Endothelial cell of hepatic sinusoid (primary cell): ENCODE measurements around the gene BRCA1.
"Not testable (repeated sequence)": the region's sequence is repeated elsewhere in the genome, so short reads cannot be mapped to it uniquely, and the experiment has no call there.

ENCODE experiments used
- in situ Hi-C: cut with HindIII; loops from 2 replicates; pipeline ENCODE4 v1.10.0; 2017; ENCODE audit warnings: low sequenced_read_pairs

BRCA1 gene

DNA sequence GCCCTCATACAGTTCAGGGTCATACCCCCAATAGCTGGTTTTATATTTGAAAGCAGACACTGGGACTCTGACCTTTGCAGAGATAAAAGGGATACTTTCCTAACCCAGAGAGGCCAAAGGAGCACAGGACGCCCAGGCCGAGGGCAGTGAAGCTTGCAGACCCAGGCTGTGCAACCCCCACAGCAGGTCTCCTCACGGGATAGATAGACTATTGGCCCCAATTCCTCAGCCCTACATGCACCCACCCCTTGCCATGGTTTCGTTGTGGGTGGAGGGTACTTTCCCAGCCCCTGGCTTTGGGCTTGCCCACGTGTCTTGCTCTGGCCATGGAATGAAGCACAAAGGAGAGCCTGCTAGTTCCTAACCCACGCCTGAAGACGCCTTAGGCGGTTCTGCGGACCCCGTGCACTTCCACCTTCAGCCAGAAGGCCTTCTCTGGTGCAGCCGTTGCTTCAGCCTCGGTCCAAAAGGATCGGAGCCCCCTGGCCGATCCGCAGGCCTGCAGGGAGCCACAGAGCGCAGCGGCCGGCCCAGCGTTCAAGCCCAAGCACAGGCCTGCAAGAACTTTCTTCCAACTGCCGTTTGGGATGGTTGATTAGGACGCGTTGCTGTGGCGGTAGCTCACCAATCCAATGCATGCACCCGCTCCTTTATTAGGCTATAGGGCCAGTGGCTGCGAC is 9.8 kb upstream of the BRCA1 start:
- in situ Hi-C loops = no loop called here

DNA sequence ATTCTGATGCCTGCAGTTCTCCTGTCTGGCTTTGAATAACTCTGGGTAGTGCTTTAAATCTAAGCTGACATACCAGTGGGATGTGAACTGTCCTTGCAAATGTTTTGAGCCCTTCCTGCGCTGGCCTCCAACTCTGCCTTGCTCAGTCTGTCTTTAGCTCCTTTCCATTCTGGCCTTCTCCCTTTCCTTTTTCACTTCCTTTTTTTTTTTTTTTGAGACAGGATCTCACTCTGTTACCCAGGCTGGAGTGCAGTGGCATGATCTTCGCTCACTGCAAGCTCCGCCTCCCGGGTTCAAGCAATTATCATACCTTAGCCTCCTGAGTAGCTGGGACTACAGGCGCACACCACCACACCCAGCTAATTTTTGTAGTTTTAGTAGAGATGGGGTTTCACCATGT is 8.3 kb upstream of the BRCA1 start:
- in situ Hi-C loops = not testable (repeated sequence)

DNA sequence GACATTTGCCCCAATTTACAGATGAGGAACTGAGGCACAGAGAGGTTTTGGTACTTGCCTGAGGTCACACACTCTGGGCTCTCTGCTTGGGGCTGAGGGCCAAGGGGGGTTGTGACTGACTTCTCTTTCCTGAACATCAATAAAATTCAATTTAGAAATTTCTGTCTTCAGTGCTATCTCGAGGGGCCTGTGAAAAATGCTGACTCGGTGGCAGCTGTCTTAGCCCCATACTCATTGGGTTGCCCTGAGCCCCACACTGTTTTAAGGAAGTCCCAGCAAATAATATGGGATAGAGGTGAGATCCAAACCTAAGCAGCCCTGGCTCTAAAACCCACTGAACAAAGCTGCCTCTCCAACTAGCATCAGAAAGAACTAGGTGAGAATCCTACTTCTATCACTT is 7.0 kb upstream of the BRCA1 start:
- in situ Hi-C loops = no loop called here

DNA sequence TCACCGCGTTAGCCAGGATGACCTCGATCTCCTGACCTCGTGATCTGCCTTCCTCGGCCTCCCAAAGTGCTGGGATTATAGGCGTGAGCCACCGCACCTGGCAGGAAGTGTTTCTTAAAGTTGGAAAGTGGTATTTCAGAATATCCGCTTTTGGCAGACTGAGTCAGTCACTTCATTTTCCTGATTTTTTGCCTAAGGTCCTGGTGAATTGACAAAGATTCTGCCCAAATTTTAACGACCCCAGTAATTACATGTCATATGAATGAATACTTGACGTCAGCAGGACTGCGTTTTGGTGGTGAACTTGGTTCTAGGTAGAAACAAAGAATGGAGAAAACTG is 4.5 kb upstream of the BRCA1 start:
- in situ Hi-C loops = no loop called here

DNA sequence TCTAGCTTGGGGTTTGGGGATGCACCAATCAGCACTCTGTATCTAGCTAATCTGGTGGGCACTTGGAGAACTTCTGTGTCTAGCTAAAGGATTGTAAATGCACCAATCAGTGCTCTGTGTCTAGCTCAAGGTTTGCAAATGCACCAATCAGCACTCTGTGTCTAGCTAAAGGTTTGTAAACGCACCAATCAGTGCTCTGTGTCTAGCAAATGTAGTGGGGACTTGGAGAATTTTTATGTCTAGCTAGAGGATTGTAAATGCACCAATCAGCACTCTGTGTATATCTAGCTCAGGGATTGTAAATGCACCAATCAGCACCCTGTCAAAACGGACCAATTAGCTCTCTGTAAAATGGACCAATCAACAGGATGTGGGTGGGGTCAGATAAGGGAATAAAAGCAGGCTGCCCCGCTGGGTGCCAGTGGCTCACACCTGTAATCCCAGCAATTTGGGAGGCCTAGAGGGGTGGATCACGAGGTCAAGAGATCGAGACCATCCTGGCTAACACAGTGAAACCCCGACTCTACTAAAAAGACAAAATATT is 2.2 kb upstream of the BRCA1 start:
- in situ Hi-C loops = not testable (repeated sequence)

DNA sequence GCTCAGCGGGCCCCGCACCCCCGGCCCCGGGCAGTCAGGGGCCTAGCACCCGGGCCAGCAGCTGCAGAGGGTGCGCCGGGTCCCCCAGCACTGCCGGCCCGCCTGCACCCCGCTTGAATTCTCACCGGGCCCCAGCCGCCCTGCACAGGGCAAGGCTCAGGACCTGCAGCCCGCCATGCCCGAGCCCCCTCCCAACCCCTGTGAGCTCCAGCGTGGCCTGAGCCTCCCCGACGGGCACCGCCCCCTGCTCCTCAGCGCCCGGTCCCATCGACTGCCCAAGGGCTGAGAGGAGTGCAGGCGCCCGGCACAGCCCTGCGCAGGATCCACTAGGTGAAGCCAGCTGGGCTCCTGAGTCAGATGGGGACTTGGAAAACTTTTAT is 1.7 kb upstream of the BRCA1 start:
- in situ Hi-C loops = no loop called here

DNA sequence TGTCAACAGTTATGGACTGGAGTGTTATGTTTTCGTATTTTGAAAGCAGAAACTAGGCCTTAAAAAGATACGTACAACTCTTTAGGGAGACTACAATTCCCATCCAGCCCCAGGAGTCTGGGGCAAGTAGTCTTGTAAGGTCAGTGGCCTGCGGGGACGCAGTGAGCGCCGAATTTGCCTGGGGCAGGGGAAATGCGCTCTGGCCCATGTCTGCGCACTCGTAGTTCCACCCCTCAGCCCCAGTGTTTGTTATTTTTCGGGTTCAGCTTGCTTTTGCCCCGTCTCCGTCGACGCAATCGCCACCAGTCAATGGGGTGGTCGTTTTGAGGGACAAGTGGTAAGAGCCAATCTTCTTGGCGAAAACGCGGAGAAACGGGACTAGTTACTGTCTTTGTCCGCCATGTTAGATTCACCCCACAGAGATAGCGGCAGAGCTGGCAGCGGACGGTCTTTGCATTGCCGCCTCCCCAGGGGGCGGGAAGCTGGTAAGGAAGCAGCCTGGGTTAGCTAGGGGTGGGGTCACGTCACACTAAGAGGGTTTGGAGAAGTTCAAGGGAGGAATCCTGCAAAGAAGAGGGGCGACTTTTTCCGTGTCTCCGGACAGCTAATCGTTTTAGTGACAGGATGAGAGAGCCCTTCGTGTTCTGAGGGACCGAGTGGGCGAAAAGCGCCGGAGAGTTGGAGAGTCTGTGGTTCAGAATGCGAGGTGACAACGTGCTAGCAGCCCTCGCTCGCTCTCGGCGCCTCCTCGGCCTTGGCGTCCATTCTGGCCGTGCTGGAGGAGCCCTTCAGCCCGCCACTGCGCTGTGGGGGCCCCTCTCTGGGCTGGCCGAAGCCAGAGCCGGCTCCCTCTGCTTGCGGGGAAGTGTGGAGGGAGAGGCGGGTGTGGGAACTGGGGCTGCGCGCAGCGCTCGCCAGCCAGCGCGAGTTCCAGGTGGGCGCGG is 1.1 kb upstream of the BRCA1 start:
- in situ Hi-C loops = no loop called here

DNA sequence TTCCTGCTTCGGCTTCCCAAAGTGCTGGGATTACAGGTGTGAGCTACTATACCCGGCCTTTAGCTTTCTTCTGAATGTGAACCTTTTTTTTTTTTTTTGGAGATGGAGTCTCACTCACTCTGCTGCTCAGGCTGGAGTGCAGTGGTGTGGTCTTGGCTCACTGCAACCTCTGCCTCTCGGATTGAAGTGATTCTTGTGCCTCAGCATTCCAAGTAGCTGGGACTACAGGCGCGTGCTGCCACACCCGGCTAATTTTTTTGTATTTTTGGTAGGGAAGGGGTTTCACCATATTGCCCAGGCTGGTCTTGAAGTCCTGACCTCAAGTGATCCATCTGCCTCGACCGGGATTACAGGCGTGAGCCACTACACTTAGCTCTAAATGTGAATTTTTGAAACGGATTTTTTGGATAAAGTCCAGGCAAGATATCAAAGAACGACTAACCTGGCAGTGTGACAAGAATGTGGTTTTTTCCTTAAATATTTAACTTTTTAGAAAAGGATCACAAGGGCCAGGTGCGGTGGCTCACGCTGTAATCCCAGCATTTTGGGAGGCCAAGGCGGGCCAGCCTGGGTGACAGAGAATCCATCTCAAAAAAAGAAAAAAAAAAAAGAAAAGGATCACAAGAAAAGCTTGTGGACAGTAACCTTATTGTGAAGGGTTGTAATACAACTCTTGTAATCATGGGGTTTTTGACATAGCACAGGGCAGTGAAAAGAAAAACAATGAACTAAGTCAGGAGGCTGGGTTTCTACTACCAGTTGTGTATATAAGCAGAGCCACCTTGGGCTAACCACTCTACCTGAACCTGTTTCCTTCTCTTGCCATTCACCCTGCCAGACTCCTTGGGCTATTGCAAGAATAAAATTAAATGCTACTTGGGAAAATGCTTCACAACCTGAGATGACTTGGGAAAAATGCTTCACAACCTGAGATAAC is 6.2 kb downstream of the BRCA1 start:
- in situ Hi-C loops = loop anchor here (5.0 kb wide), 1 partner anchor 87 kb away; no protein-coding TSS in a partner anchor

DNA sequence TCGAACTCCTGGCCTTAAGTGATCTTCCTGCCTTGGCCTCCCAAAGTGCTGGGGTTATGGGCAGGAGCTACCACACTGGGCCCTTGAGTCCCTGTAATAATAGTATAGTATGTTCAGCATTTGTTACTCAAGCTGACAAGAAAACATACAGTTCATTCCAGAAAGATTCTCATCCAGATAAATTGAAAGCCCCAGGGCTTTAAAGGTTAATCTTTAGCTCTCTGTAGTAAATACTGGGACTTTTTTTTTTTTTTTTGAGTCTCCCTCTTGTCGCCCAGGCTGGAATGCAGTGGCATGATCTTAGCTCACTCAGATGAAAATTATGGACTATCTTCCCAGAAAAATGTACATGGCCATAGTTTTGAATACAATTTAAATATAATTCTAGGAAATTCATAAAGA is 11.0 kb downstream of the BRCA1 start:
- in situ Hi-C loops = no loop called here

DNA sequence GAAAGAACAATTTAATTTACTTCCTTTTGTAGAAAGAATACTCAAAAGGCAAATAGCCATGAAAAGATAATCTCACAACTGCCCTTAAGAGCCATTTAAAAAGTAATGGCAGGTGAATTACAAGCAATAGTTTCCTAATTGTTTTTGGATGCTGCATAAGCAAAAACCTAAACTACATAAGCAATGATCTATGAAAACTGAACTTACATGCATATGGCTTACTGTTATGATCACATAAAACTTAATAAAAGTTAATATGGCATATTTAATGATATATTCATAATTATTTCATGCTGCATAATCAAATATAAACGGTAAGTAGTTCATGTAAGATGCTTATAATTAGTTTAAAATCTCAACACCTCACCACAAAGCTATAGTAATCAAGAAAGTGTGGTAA is 18.6 kb downstream of the BRCA1 start:
- in situ Hi-C loops = no loop called here

DNA sequence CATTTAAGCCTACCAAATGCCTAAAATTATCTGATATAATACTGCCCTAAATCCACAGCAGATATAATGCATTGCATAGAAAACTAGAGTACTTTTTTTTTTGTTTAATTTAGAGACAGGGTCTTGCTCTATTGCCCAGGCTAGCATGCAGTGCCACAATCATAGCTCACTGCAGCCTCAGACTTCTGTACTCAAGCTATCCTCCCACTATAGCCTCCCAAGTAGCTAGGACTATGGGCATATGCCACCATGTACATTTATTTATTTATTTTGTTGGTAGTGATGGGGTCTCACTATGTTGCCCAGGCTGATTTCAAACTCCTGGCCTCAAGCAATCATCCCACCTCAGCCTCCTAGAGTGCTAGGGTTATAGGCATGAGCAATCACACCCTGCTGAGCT is 20.0 kb downstream of the BRCA1 start:
- in situ Hi-C loops = no loop called here

DNA sequence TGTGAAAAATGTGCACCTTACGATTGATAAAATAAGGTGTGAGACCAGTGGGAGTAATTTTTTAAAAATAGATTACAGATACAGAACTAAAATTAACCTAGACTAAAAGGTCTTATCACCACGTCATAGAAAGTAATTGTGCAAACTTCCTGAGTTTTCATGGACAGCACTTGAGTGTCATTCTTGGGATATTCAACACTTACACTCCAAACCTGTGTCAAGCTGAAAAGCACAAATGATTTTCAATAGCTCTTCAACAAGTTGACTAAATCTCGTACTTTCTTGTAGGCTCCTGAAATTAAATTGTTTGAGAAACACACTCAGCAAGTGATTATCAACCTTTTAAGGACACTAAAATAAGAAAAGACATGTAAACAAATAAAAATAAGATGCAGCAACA is 20.5 kb downstream of the BRCA1 start:
- in situ Hi-C loops = no loop called here

DNA sequence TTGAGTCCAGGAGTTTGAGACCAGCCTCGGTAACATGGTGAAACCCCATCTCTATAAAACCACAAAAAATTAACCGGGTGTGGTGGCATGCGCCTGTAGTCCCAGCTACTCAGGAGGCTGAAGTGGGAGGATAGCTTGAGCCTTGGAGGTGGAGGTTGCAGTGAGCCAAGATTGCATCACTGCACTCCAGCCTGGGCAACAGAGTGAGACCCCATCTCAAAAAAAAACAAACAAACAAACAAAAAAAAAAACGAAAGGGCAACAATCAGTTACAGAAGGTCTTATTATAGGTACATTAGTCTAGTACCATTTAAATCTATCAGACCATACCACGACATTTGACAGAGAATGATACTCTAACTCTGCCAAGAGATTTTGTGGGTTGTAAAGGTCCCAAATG is 29.8 kb downstream of the BRCA1 start:
- in situ Hi-C loops = not testable (repeated sequence)

DNA sequence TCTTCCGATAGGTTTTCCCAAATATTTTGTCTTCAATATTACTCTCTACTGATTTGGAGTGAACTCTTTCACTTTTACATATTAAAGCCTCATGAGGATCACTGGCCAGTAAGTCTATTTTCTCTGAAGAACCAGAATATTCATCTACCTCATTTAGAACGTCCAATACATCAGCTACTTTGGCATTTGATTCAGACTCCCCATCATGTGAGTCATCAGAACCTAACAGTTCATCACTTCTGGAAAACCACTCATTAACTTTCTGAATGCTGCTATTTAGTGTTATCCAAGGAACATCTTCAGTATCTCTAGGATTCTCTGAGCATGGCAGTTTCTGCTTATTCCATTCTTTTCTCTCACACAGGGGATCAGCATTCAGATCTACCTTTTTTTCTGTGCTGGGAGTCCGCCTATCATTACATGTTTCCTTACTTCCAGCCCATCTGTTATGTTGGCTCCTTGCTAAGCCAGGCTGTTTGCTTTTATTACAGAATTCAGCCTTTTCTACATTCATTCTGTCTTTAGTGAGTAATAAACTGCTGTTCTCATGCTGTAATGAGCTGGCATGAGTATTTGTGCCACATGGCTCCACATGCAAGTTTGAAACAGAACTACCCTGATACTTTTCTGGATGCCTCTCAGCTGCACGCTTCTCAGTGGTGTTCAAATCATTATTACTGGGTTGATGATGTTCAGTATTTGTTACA is 30.9 kb downstream of the BRCA1 start:
- in situ Hi-C loops = no loop called here

DNA sequence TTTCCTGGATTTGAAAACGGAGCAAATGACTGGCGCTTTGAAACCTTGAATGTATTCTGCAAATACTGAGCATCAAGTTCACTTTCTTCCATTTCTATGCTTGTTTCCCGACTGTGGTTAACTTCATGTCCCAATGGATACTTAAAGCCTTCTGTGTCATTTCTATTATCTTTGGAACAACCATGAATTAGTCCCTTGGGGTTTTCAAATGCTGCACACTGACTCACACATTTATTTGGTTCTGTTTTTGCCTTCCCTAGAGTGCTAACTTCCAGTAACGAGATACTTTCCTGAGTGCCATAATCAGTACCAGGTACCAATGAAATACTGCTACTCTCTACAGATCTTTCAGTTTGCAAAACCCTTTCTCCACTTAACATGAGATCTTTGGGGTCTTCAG is 32.3 kb downstream of the BRCA1 start:
- in situ Hi-C loops = no loop called here

DNA sequence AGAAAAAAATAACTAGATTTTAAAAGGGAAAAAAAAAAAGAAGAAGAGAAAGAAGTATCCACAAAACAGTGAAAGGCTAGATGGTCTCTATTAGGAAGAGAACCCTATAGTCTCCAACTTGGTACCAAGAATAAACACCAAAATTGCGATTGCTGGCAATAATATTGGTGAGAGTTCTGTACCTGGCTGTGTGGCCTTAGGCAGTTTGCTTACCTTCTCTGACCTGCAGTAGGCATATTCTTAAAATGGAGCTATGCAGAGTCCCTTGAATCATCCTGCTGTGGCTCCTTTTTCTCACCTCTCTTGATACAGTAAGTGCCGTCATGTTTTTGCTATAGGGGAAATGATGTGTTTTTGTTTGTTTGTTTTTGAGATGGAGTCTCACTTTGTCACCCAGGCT is 35.1 kb downstream of the BRCA1 start:
- in situ Hi-C loops = no loop called here

DNA sequence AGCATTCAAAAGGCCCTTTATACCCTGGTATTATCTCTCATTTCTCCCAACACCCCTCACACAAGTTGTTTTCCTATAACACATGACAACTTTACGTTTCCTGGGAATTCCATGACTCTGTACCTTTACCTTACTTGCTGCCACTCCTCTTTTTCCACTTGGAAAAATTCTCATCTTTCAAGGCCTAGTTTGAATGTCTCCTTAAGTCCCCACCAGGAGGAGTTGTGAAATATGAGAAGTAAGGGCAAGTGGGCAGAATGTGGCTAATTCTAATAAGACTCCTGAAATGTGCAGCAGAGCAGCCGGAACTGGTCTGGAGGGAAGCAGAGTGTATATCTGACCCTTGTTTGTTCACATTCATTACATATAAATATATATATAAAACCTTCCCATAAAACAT is 39.7 kb downstream of the BRCA1 start:
- in situ Hi-C loops = loop anchor here (5.0 kb wide), 1 partner anchor 53 kb away; no protein-coding TSS in a partner anchor

DNA sequence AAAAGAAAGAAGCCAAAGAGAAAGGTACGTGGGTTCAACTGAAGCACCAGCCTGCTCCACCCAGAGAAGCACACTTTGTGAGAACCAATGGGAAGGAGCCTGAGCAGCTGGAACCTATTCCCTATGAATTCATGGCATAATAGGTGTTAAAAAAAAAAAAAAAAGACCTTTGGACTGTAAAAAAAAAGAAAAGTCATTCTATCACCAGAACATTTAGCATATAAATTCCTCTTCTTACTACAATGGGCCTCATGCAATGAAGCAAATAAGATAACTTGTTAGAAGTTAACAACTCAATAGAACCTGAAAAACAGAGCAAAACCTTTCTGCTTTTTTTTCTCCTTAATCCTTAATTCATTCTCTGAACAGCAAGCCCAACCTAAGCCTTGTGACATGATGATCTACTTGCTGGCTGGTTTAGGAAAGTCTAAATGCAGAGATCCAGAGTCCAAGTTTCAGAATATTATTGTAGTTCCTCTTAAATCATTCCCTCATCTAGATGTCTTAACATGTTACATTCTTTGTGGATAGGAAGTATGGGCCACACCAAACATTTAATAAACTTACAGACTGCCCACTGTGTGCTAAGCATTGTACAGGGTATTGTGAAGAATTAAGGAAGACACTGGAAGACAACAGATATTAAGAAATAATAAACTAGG is 45.4 kb downstream of the BRCA1 start:
- in situ Hi-C loops = no loop called here

DNA sequence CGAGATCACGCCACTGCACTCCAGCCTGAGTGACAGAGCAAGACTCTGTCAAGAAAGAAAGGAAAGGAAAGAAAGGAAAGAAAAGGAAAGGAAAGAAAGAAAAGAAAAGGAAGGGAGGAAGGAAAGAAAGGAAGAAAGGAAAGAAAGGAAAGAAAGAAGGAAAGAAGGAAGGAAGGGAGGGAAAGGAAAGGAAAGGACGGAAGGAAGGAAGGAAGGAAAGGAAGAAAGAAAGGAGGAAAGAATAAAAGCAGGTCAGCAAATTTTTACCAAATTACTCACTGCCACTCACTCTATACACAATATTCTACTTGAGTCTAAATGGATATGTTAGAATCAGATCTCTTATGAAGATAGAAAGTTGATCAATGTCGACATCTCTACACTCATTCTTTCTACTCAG is 50.3 kb downstream of the BRCA1 start:
- in situ Hi-C loops = no loop called here

DNA sequence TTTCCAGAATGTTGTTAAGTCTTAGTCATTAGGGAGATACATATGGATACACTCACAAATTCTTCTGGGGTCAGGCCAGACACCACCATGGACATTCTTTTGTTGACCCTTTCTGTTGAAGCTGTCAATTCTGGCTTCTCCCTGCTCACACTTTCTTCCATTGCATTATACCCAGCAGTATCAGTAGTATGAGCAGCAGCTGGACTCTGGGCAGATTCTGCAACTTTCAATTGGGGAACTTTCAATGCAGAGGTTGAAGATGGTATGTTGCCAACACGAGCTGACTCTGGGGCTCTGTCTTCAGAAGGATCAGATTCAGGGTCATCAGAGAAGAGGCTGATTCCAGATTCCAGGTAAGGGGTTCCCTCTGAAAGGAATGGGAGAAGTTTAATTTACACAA is 54.3 kb downstream of the BRCA1 start:
- in situ Hi-C loops = no loop called here
